Measurements from ENCODE around the gene NKAIN2.

The NKAIN2 gene

GRCh38 chr6:124040655-124041054 lies 237.0 kb downstream of the NKAIN2 start:
- DNase-seq = peak; percentile 13

- no peak for DNase-seq
Measured at GRCh38 chr6:124052120-124052519, 248.5 kb downstream of the NKAIN2 start.

GRCh38 chr6:124053315-124053714 lies 249.7 kb downstream of the NKAIN2 start:
- DNase-seq = no peak

GRCh38 chr6:124054034-124054433 lies 250.4 kb downstream of the NKAIN2 start:
- no peak for DNase-seq

GRCh38 chr6:124055395-124055794 lies 251.7 kb downstream of the NKAIN2 start:
- no peak for DNase-seq

DNA sequence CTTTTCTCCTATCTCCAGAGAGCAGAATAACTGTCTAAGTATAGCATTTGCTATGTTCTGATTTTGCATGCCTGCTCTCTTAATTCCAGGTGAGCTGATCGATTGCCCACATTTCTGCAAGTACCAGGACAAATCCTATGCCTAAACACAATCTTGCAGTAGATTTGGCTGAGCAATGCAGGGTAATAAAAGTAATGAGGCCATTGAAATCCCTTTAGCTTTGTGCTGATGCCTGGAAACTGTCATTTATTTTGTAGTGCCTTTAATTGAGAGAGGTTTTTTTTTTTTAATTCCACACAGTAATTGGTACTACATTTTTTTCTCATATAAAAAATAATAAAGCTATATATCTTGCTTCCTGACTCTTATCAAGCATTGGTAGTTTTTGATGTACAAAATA lies 252.3 kb downstream of the NKAIN2 start:
- DNase-seq = no peak

DNA sequence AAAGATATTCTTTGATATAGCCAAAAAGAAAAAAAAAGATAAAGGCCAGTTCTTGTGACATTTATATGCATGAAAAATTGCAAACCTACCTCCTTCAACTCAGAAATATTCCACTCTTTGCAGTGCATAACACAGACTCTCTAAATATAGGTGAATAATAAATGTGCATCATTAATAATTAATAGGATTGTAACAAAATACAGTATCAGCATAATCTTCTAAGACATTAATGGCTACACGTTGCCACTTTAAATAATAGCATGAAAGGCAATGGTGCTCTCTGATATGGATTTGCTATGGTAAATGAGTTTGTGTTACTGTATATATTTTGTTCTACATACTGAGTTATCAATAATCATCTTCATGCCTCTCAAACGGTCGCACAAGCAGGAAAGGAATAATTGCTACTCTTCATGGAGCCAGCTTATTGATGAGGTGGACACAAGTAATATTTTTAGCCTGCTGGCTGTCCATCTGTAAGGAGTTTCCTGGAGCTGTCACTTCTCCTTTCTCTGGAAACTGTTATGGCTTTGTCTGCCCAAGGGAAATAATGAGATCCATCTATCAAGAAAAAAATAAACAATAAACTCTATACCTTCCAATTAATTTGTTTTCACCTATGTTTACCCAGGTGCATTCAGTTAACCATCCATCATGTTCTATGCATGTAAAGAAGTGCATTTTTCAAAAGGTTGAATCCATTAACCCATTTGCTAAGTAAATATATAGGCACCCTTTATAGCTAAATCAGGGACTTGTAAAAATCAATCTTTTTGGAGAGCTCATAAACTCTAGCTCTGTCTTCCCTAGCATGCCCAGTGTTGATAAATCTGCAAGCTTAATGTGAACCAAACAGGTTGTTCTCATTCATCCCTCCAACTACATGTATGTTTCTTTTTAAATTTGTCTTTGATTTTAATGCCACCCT lies 253.0 kb downstream of the NKAIN2 start:
- DNase-seq = no peak

DNA sequence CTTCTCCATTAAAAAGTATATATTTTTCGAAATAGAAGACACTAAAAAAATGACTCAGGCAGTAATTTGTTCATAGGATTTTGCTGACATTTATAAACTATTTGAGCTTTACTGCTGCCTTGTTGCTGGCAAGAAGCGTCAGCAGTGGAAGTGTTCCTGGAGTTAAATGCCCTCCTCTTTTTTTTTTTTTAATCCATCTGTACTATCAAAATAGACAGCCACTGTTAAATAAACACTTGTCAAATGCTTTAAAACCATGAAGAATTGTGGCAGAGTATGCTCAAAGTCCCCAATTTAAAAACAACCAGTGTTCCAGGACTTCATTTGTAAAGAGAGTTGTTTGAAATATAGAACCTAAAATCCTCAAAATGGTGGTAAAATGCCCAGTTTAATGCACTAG lies 253.8 kb downstream of the NKAIN2 start:
- no peak for DNase-seq

- DNase-seq = peak; percentile 0
Measured at GRCh38 chr6:124064317-124065113, 260.9 kb downstream of the NKAIN2 start.

DNA sequence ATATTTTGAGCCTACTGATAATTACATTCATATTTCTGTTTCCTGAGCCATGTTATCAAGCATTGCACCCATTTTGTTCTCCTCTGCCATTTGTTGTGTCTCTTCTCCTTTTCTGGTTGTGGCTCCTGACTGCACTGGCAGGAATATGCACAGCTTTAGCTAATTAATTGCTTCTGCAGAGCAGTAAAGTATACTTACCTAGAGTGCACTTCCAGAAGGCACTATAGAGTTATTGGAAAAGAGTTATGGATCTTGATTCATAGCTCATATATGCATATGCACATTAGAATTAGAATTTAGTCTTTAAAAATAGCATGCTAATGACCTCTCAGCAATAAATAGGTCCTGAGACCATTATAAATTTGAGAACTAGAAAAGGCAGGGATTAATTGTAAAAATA lies 262.6 kb downstream of the NKAIN2 start:
- no peak for DNase-seq

DNA sequence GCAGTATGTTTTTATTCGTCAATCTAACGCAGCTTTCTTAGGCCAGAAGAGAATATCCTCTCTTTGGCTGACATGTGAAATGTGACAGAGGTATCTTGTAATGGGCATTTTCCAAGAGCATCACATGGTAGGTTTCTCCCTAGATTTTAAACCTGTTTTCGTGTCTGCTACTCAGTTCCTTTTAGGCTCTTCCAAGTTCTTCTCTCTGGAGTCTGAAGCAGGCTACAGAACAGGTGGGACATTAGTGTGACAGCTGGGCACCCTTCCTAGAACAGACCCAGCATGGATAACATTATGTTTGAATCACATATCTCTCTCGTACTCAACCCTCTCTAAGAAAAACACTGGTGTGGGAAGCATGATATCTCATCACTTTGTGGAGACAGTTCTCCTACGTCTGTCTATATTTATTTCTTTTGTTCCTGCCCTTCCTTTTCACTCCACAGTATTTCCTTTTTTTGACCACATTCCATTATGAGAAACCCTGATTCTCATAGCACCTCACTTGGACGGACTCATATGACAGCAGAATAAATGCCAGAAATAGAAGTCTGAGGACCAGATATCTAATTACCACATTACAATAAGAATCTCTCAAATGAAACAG lies 263.4 kb downstream of the NKAIN2 start:
- DNase-seq = no peak

- no peak for DNase-seq
Measured at GRCh38 chr6:124069230-124069950, 265.7 kb downstream of the NKAIN2 start.

DNA sequence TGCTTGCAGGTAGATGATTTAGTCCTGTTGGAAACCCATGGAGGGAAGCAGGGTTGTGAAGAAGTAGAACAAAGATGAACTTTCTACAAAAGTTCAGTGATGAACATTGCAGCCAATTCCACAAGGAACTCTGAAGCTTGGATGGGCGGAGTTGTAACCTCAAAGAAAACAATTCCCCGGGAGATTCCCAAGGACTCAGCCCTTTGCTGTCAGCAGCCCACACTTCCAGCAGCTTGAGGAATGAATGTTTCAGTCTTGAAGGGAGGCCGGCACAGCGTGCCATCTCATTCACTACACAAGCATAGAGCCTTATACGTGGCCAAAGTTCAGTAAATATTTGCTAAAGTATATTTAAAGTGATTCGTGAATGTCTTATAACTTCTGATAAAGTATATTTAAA lies 269.4 kb downstream of the NKAIN2 start:
- no peak for DNase-seq

GRCh38 chr6:124073820-124074587 lies 270.3 kb downstream of the NKAIN2 start:
- no peak for DNase-seq

DNA sequence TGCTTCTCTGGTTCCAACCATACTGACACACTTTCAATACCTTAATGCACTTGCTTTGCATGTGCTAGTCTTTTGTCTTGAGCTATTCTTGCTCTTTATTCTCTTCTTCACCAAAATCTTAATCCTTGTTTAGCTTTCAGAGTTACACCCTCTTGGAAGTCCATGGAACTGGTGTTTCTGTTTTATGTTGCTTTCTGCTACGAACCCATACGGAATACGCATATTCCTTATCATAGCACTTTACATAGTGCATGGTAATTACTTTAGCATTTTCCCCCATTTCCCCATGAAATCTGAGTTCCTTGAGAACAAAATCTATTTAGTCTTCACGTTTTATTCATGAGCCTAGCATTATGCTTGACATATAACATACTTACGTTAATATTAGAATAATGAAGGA lies 270.9 kb downstream of the NKAIN2 start:
- no peak for DNase-seq

DNA sequence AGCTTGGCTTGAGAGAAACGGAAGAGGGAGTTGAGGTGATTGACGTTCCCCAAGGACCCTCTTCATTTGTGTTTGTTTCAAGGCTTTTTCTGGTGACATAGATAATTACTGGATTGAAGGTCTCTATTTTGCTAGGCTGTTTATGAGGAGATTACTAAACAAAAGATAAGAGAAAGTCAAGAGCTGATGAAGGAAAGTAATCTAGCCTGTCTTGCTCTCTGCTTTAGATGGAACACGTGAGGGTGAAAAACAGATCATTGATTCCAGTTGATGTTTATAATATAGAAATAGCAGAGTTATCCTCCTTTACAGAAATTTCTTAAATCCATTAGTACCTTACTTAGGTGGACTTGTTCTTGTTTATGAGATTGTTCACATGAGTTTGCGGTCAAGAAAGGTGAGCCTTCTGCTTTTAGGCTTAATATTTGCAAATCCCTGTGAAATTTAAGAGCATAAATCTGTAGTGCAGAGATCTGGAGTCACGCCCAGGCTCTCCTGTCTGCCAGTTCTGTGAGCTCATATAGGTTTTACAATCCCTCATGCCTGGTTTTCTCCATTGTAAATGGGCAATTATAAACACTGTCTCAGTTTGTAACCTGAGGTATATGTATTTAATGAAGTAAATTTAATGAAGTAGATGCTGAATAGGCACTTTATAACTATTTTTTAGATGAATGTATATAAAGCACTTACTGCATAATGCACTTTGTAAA lies 272.8 kb downstream of the NKAIN2 start:
- no peak for DNase-seq

GRCh38 chr6:124078169-124078568 lies 274.5 kb downstream of the NKAIN2 start:
- DNase-seq = no peak

DNA sequence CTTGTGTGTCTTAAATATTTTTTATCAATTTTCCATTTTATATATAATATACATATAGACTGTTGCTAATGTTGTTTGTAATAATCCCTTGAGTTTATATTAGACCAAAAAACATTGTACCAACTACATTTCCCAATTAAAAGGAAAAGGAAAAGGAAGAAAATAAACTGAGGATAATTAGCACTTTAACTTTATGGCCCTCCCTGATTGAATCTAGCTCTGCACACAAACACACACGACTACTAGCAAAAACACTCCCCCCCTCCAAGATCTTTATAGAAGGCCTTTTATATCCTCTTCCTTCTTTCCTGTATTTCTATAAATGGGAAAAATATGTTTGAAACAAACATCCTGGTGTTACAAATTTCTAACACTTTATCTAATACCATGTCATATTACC lies 276.8 kb downstream of the NKAIN2 start:
- DNase-seq = no peak

- DNase-seq = no peak
Measured at GRCh38 chr6:124090491-124090890, 286.8 kb downstream of the NKAIN2 start.

GRCh38 chr6:124099520-124099919 lies 295.9 kb downstream of the NKAIN2 start:
- no peak for DNase-seq

DNA sequence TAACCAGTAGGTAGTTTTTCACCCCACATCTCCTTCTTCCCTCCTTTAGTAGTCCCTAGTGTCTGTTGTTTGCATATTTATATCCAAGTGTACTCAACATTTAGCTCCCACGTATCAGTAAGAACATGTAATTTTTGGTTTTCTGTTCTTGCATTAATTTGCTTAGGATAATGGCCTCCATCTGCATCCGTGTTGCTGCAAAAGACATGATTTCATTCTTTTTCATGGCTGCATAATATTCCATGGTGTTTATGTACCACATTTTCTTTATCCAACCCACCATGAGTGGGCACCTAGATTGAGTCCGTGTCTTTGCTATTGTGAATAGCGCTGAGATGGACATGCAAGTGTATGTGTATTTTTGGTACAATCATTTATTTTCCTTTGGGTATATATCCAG lies 306.8 kb downstream of the NKAIN2 start:
- DNase-seq = no peak

All from activated CD4-positive, alpha-beta T cell treated with anti-CD3 and anti-CD28 coated beads, Interleukin-2, amount 50 U/mL, for 16 hours (primary cell).